NCI-H446 treated with DMSO at 0.1 percent for 48 hours (cell line): Measurements from ENCODE around the gene KRT83.
"Not testable (repeated sequence)": the region's sequence is repeated elsewhere in the genome, so short reads cannot be mapped to it uniquely, and the experiment has no call there.

Source experiments
- DNase-seq: peaks from one replicate; lab custom pipeline; 2025; lab: John Stamatoyannopoulos, UW

KRT83 gene

GRCh38 chr12:52308806-52309425 lies 12.3 kb downstream of the KRT83 start:
- DNase-seq, result no peak

GRCh38 chr12:52307836-52308805 lies 13.1 kb downstream of the KRT83 start:
- DNase-seq, result no peak

GRCh38 chr12:52306731-52307130 lies 14.5 kb downstream of the KRT83 start:
- DNase-seq, result no peak

- DNase-seq, result no peak
Observed at GRCh38 chr12:52305921-52306705, 15.1 kb downstream of the KRT83 start.

- DNase-seq, result not testable (repeated sequence)
Observed at GRCh38 chr12:52304941-52305411, 16.2 kb downstream of the KRT83 start.

GRCh38 chr12:52302242-52302914 lies 18.8 kb downstream of the KRT83 start:
- not testable (repeated sequence) for DNase-seq

GRCh38 chr12:52301721-52302120 lies 19.5 kb downstream of the KRT83 start:
- not testable (repeated sequence) for DNase-seq

- DNase-seq, result no peak
Observed at GRCh38 chr12:52300796-52301691, 20.2 kb downstream of the KRT83 start.

GRCh38 chr12:52298677-52299190 lies 22.5 kb downstream of the KRT83 start:
- DNase-seq, result no peak

- no peak for DNase-seq
Observed at GRCh38 chr12:52296572-52297215, 24.5 kb downstream of the KRT83 start.

- no peak for DNase-seq
Observed at GRCh38 chr12:52295663-52296062, 25.5 kb downstream of the KRT83 start.

GRCh38 chr12:52294803-52295202 lies 26.4 kb downstream of the KRT83 start:
- DNase-seq, result no peak

GRCh38 chr12:52293926-52294325 lies 27.3 kb downstream of the KRT83 start:
- no peak for DNase-seq

- DNase-seq, result no peak
Observed at GRCh38 chr12:52291267-52291935, 29.8 kb downstream of the KRT83 start, which contains the start of gene KRT81. TSS of gene KRT81 (minus strand) at chr12:52291534. CDS start at chr12:52291465, 69 bp downstream.

- DNase-seq, result not testable (repeated sequence)
Observed at GRCh38 chr12:52290483-52291134, 30.6 kb downstream of the KRT83 start.

- DNase-seq, result not testable (repeated sequence)
Observed at GRCh38 chr12:52287816-52288805, 33.1 kb downstream of the KRT83 start.
